ENCODE data around the gene U2AF1. TPM values are rescaled to one million over a fixed set of nuclear protein-coding genes. Genes with fewer than 3 reads are reported as not detected.
A peak's percentile ranks its signal among the peaks of the same experiment; 100 is the strongest.
"Not testable (repeated sequence)": the region's sequence is repeated elsewhere in the genome, so short reads cannot be mapped to it uniquely, and the experiment has no call there.

The U2AF1 gene
- 47.6 and 48.7 TPM in 2 replicates for polyA plus RNA-seq
- polyA minus RNA-seq: 40.4 and 58.0 TPM in 2 replicates

GRCh38 chr21:43106965-43107793 is at the start of gene U2AF1:
Gene U2AF1, minus strand, starts transcription at chr21:43107570. Its CDS starts 76 bp downstream, at chr21:43107494.
- H3K27me3 ChIP-seq (ENCODE audit: insufficient read depth, low read depth, low read length); H2AFZ ChIP-seq (ENCODE audit: low read depth, low read length); H3K9me3 ChIP-seq (ENCODE audit: low read length); H4K20me1 ChIP-seq (ENCODE audit: insufficient read depth); H3K9me2 ChIP-seq (ENCODE audit: insufficient read depth, low read length); H3K36me3 ChIP-seq (ENCODE audit: insufficient read depth, low read length); H3F3A ChIP-seq (ENCODE audit: insufficient read depth, low read length, poor library complexity, severe bottlenecking); H3K4me2 ChIP-seq (ENCODE audit: low read length); H3K79me2 ChIP-seq (replicated peaks; ENCODE audit: insufficient read depth, low read length); H3K27ac ChIP-seq (ENCODE audit: low read length): not testable (repeated sequence)
- Histone ChIP-seq H3K4me3 (ENCODE audit: low read length) (peak within 1 kb of the TSS; percentile 61), H3K9ac (ENCODE audit: low read length) (peak within 1 kb of the TSS; percentile 58)
- TF ChIP-seq POLR2AphosphoS5 (IDR thresholded peaks at IDR 0.05) (peak; percentile 63), MXI1 (conservative IDR thresholded peaks at IDR 0.05; ENCODE audit: poor library complexity, severe bottlenecking) (peak; percentile 53)

- H3K79me2 ChIP-seq (replicated peaks; ENCODE audit: insufficient read depth, low read length); H3K9me3 ChIP-seq (ENCODE audit: low read length); H3K9ac ChIP-seq (ENCODE audit: low read length); H4K20me1 ChIP-seq (ENCODE audit: insufficient read depth); H3F3A ChIP-seq (ENCODE audit: insufficient read depth, low read length, poor library complexity, severe bottlenecking); H3K36me3 ChIP-seq (ENCODE audit: insufficient read depth, low read length); H3K27me3 ChIP-seq (ENCODE audit: insufficient read depth, low read depth, low read length); H3K27ac ChIP-seq (ENCODE audit: low read length); H3K9me2 ChIP-seq (ENCODE audit: insufficient read depth, low read length); H3K4me3 ChIP-seq (ENCODE audit: low read length); H2AFZ ChIP-seq (ENCODE audit: low read depth, low read length); H3K4me2 ChIP-seq (ENCODE audit: low read length): not testable (repeated sequence)
Observed at GRCh38 chr21:43153601-43154000, 46.2 kb upstream of the U2AF1 start.

- not testable (repeated sequence) for H3K36me3 ChIP-seq (ENCODE audit: insufficient read depth, low read length); H3K9ac ChIP-seq (ENCODE audit: low read length); H3K4me2 ChIP-seq (ENCODE audit: low read length); H3K79me2 ChIP-seq (replicated peaks; ENCODE audit: insufficient read depth, low read length); H3K9me2 ChIP-seq (ENCODE audit: insufficient read depth, low read length); H3K27me3 ChIP-seq (ENCODE audit: insufficient read depth, low read depth, low read length); H3K9me3 ChIP-seq (ENCODE audit: low read length); H2AFZ ChIP-seq (ENCODE audit: low read depth, low read length); H3K4me3 ChIP-seq (ENCODE audit: low read length); H3K27ac ChIP-seq (ENCODE audit: low read length); H4K20me1 ChIP-seq (ENCODE audit: insufficient read depth); H3F3A ChIP-seq (ENCODE audit: insufficient read depth, low read length, poor library complexity, severe bottlenecking)
Observed at GRCh38 chr21:43149344-43149743, 42.0 kb upstream of the U2AF1 start.

- not testable (repeated sequence) for H3K36me3 ChIP-seq (ENCODE audit: insufficient read depth, low read length); H3K4me3 ChIP-seq (ENCODE audit: low read length); H3K9me3 ChIP-seq (ENCODE audit: low read length); H3K79me2 ChIP-seq (replicated peaks; ENCODE audit: insufficient read depth, low read length); H2AFZ ChIP-seq (ENCODE audit: low read depth, low read length); H3F3A ChIP-seq (ENCODE audit: insufficient read depth, low read length, poor library complexity, severe bottlenecking); H3K27ac ChIP-seq (ENCODE audit: low read length); H4K20me1 ChIP-seq (ENCODE audit: insufficient read depth); H3K4me2 ChIP-seq (ENCODE audit: low read length); H3K9me2 ChIP-seq (ENCODE audit: insufficient read depth, low read length); H3K9ac ChIP-seq (ENCODE audit: low read length); H3K27me3 ChIP-seq (ENCODE audit: insufficient read depth, low read depth, low read length)
Observed at GRCh38 chr21:43147999-43148398, 40.6 kb upstream of the U2AF1 start.

GRCh38 chr21:43146637-43147036 is 39.3 kb upstream of the U2AF1 start:
- H3K79me2 ChIP-seq (replicated peaks; ENCODE audit: insufficient read depth, low read length); H3F3A ChIP-seq (ENCODE audit: insufficient read depth, low read length, poor library complexity, severe bottlenecking); H3K9ac ChIP-seq (ENCODE audit: low read length); H3K27me3 ChIP-seq (ENCODE audit: insufficient read depth, low read depth, low read length); H3K4me2 ChIP-seq (ENCODE audit: low read length); H3K36me3 ChIP-seq (ENCODE audit: insufficient read depth, low read length); H3K9me3 ChIP-seq (ENCODE audit: low read length); H4K20me1 ChIP-seq (ENCODE audit: insufficient read depth); H3K27ac ChIP-seq (ENCODE audit: low read length); H3K4me3 ChIP-seq (ENCODE audit: low read length); H2AFZ ChIP-seq (ENCODE audit: low read depth, low read length); H3K9me2 ChIP-seq (ENCODE audit: insufficient read depth, low read length): not testable (repeated sequence)

- not testable (repeated sequence) for H4K20me1 ChIP-seq (ENCODE audit: insufficient read depth); H3K4me3 ChIP-seq (ENCODE audit: low read length); H3K36me3 ChIP-seq (ENCODE audit: insufficient read depth, low read length); H3K9me3 ChIP-seq (ENCODE audit: low read length); H3K27ac ChIP-seq (ENCODE audit: low read length); H3K4me2 ChIP-seq (ENCODE audit: low read length); H2AFZ ChIP-seq (ENCODE audit: low read depth, low read length); H3F3A ChIP-seq (ENCODE audit: insufficient read depth, low read length, poor library complexity, severe bottlenecking); H3K9me2 ChIP-seq (ENCODE audit: insufficient read depth, low read length); H3K27me3 ChIP-seq (ENCODE audit: insufficient read depth, low read depth, low read length); H3K79me2 ChIP-seq (replicated peaks; ENCODE audit: insufficient read depth, low read length); H3K9ac ChIP-seq (ENCODE audit: low read length)
Observed at GRCh38 chr21:43141407-43141806, 34.0 kb upstream of the U2AF1 start.

GRCh38 chr21:43138944-43139343 is 31.6 kb upstream of the U2AF1 start:
- not testable (repeated sequence) for H3F3A ChIP-seq (ENCODE audit: insufficient read depth, low read length, poor library complexity, severe bottlenecking); H3K27me3 ChIP-seq (ENCODE audit: insufficient read depth, low read depth, low read length); H4K20me1 ChIP-seq (ENCODE audit: insufficient read depth); H3K9me3 ChIP-seq (ENCODE audit: low read length); H3K27ac ChIP-seq (ENCODE audit: low read length); H2AFZ ChIP-seq (ENCODE audit: low read depth, low read length); H3K4me2 ChIP-seq (ENCODE audit: low read length); H3K79me2 ChIP-seq (replicated peaks; ENCODE audit: insufficient read depth, low read length); H3K36me3 ChIP-seq (ENCODE audit: insufficient read depth, low read length); H3K9me2 ChIP-seq (ENCODE audit: insufficient read depth, low read length); H3K9ac ChIP-seq (ENCODE audit: low read length); H3K4me3 ChIP-seq (ENCODE audit: low read length)

GRCh38 chr21:43134520-43134919 is 27.1 kb upstream of the U2AF1 start:
- not testable (repeated sequence) for H2AFZ ChIP-seq (ENCODE audit: low read depth, low read length); H3K9me2 ChIP-seq (ENCODE audit: insufficient read depth, low read length); H3K4me3 ChIP-seq (ENCODE audit: low read length); H3K9me3 ChIP-seq (ENCODE audit: low read length); H3F3A ChIP-seq (ENCODE audit: insufficient read depth, low read length, poor library complexity, severe bottlenecking); H3K36me3 ChIP-seq (ENCODE audit: insufficient read depth, low read length); H3K4me2 ChIP-seq (ENCODE audit: low read length); H4K20me1 ChIP-seq (ENCODE audit: insufficient read depth); H3K27me3 ChIP-seq (ENCODE audit: insufficient read depth, low read depth, low read length); H3K79me2 ChIP-seq (replicated peaks; ENCODE audit: insufficient read depth, low read length); H3K9ac ChIP-seq (ENCODE audit: low read length); H3K27ac ChIP-seq (ENCODE audit: low read length)

Measured in neural cell (in vitro differentiated cells).